ENCODE data around the gene LRRC59. TPM values are rescaled to one million over a fixed set of nuclear protein-coding genes. Genes with fewer than 3 reads are reported as not detected.
"Not testable (repeated sequence)": the region's sequence is repeated elsewhere in the genome, so short reads cannot be mapped to it uniquely, and the experiment has no call there.

LRRC59 gene
- total RNA-seq, 1 donor from 2014 or later, result 68.2 TPM

GRCh38 chr17:50345432-50346312, 51.7 kb downstream of the LRRC59 start, which contains the start of gene XYLT2:
TSS of gene XYLT2 (plus strand) at chr17:50346126. CDS start at chr17:50346141, 15 bp downstream.
- peak; percentile 95 for ATAC-seq

- no peak for ATAC-seq
Observed at GRCh38 chr17:50344731-50345365, 52.5 kb downstream of the LRRC59 start.

DNA sequence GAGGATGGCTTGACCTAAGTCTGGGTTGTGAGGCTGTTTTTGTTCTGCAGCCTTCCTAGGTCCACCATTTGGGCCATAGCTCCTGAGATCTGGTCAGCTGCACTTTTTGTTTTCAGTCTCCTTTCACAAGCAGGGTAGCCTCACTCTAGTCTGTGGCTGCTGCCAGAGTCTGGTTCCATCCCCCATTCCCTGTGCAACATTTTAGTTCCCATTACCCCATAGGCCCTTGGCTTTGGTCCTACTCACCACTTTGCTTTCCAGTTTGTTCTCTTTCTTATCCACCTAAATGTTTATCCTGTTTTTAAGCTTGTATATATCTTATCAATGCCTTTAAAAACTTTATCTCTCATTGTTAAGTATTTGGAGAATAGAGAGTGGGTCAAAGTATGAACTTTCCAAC, 57.9 kb downstream of the LRRC59 start:
- ATAC-seq, result no peak

DNA sequence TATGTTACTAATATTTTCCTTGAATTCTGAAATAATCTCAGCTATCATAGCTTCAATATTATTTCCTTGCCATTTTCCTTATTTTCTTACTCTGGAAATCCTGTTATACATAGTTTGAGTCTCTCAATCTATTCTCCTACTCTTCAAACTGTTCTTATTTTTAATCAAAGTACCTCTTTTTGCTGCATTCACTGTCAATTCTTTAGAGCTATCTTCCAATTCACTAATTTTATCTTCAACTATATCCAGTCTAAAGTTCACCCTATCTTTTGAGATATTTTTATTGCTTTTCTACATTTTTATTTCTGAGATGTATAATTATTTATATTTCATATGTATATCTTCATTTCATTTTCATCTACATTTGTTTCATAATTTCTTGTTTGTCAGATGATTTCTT, 58.7 kb downstream of the LRRC59 start:
- no peak for ATAC-seq

- no peak for ATAC-seq
Observed at GRCh38 chr17:50337956-50338355, 59.4 kb downstream of the LRRC59 start.

DNA sequence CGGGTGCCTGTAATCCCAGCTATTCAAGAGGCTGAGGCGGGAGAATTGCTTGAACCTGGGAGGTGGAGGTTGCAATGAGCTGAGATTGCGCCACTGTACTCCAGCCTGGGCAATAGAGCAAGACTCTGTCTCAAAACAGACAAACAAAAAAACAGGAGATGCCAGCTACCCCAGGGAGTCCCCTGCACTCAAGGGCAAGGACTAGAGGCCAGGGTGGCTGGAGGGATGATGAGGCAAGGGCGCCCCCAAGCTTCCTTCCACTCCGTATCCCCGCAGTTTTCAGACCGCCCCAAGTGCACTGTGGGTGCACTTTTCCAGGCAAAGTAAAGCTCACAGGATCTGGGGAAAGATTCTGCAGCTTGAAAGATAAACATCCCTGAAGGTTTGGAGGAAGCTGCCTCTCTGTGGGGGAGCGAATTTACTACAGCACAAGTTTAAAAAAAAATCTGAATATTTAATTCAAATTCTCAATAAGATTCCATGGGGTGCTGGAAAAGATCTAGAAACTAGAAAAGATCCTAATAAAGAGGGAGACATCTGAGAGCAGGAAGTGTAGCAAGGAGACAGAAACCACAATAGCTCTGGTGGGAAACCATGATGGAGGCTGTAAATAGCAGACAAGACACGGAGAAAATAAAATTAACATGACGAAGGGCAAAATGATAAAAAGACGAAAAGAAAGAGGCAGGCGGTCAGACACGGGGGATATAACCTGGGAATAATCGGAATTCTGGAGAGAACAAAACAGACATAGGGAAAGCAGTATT, 63.8 kb downstream of the LRRC59 start:
- ATAC-seq, result not testable (repeated sequence)

DNA sequence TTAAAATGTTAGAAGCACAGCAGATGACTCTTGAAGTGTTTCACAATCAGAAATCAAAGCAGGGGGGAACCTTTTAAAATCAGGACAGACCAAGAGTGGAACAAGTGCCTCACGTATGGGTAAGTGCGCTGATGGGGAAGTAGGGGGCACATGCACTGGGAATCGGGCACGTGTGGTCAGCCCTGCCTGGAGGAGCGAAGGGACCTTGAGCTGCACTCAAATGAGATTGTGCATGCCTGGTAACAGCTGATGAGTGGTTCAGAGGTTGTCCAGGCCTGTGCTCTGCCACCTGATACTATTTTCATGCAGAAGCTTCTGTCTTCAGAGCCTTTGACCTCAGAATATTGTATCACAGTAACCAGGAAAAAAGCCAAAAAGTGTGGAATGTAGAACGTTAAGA, 65.1 kb downstream of the LRRC59 start:
- ATAC-seq, result no peak

Other genes starting within 250 kb of the LRRC59 start
- 26.3 TPM for gene PPP1R9B, start 246.8 kb downstream of the LRRC59 start, total RNA-seq
- gene SGCA, start 231.5 kb downstream of the LRRC59 start, total RNA-seq, result 0.64 TPM
- gene COL1A1, start 195.9 kb downstream of the LRRC59 start, total RNA-seq, result 42.7 TPM
- gene TMEM92, start 123.1 kb downstream of the LRRC59 start, total RNA-seq, result 0.88 TPM
- 10.8 TPM for gene XYLT2, start 51.4 kb downstream of the LRRC59 start, total RNA-seq
- 64.7 TPM for gene MRPL27, start 24.3 kb downstream of the LRRC59 start, total RNA-seq
- 2.4 TPM for gene EME1, start 24.3 kb downstream of the LRRC59 start, total RNA-seq
- gene ACSF2, start 28.7 kb upstream of the LRRC59 start, total RNA-seq, result 15.1 TPM
- gene CHAD, start 71.4 kb upstream of the LRRC59 start, total RNA-seq, result not detected
- gene RSAD1, start 81.3 kb upstream of the LRRC59 start, total RNA-seq, result 10.8 TPM
- 0.40 TPM for gene MYCBPAP, start 110.9 kb upstream of the LRRC59 start, total RNA-seq
- gene EPN3, start 135.2 kb upstream of the LRRC59 start, total RNA-seq, result 38.5 TPM
- gene SPATA20, start 149.7 kb upstream of the LRRC59 start, total RNA-seq, result 16.8 TPM
- gene CACNA1G, start 163.2 kb upstream of the LRRC59 start, total RNA-seq, result 0.08 TPM
- 17.6 TPM for gene ABCC3, start 237.4 kb upstream of the LRRC59 start, total RNA-seq

Data from esophagus mucosa (tissue), 1 donor.